Measurements from ENCODE around the gene HSPA1A.

Gene HSPA1A

GRCh38 chr6:31781244-31782125 lies 33.9 kb upstream of the HSPA1A start:
- H3K4me3 ChIP-seq (ENCODE audit: low read depth, low read length), result no peak overlapping the region
- TF ChIP-seq CTCF (IDR thresholded peaks at IDR 0.05; ENCODE audit: low read depth, low read length), result no peak
- DNase-seq (ENCODE audit: low read depth, low spot score), result no peak
- in situ Hi-C loops (cut with HindIII; ENCODE audit: low sequenced_read_pairs), result no loop called here

DNA sequence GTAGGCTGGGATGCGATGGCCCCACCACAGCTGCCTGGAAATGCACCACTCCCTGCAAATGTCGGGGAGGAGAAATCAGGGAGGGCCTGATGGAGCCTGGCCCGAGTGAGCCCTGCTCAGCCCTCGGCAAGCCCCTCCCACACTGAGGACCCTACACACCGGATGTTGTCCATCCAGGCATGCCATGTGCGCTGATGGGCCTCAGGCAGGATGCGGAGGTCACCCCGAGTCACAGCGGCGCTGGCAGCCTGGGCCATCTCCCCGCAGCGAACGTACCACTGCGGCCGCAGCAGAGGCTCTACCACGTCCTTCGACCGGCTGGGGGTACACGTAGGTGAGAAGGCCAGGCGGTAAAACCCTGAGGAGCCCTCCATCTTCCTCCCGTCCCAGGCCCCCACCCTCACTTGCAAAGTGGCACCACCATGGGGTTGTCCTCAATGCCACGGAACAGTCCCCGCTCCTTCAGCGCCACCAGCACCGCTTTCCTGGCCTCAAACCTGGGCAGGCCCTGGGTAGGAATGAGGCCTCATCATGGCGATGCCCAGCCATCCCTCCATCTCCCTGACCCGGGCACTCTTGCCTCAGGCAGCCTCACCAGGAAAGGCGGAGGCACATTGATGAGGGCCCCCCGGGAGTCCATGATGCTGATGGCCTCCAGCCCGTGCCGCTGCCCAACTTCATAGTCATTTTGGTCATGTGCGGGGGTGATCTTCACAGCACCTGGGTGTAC lies 33.1 kb upstream of the HSPA1A start:
- no peak for DNase-seq (ENCODE audit: low read depth, low spot score)
- TF ChIP-seq CTCF (IDR thresholded peaks at IDR 0.05; ENCODE audit: low read depth, low read length), result no peak
- in situ Hi-C loops (cut with HindIII; ENCODE audit: low sequenced_read_pairs), result no loop called here
- no peak overlapping the region for H3K4me3 ChIP-seq (ENCODE audit: low read depth, low read length)

DNA sequence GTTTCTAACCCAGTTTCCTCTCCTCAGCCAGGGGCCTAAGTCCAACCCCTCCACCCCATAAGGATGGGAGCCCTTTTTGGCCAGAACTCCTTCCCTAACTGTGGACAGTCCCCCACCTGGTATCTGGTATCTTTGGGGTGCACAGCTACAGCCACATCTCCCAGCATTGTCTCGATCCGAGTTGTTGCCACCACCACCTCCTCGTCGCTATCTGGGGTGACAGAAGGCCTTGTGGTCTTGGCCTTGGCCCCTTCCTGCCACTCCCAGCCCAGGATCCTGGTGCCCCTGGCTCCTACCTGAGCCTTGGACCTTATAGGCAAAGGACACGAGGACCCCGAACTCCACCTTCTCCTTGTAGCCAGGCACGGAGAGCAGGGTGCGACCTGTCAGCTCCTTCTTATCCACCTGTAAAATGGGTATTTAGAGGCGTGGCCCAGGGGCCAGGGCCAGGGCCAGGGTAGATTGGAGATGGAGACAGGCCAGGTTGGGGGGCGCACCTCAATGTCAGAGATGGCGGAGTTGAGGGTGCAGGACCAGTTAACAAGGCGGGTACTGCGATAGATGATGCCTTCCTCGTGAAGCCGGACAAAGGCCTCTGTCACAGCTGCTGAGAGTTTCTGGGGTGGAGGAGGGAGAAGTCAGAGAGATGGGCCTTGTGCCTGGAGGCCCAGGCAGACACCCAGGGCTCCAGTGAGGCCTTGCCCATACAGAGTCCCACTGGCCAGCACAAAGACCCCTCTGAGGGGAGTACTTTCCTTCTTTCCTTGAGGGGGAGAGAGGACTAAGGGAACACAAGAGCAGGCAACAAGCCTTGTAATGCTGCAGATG lies 31.0 kb upstream of the HSPA1A start:
- in situ Hi-C loops (cut with HindIII; ENCODE audit: low sequenced_read_pairs), result no loop called here
- no peak for DNase-seq (ENCODE audit: low read depth, low spot score)
- no peak overlapping the region for H3K4me3 ChIP-seq (ENCODE audit: low read depth, low read length)
- no peak for TF ChIP-seq CTCF (IDR thresholded peaks at IDR 0.05; ENCODE audit: low read depth, low read length)

- no peak for DNase-seq (ENCODE audit: low read depth, low spot score)
- in situ Hi-C loops (cut with HindIII; ENCODE audit: low sequenced_read_pairs), result no loop called here
- TF ChIP-seq CTCF (IDR thresholded peaks at IDR 0.05; ENCODE audit: low read depth, low read length), result no peak
- no peak overlapping the region for H3K4me3 ChIP-seq (ENCODE audit: low read depth, low read length)
These were observed 29.9 kb upstream of the HSPA1A start for GRCh38 chr6:31785475-31785874.

GRCh38 chr6:31791324-31792089 lies 23.8 kb upstream of the HSPA1A start:
- TF ChIP-seq CTCF (IDR thresholded peaks at IDR 0.05; ENCODE audit: low read depth, low read length), result peak; percentile 75
- H3K4me3 ChIP-seq (ENCODE audit: low read depth, low read length), result no peak overlapping the region
- in situ Hi-C loops (cut with HindIII; ENCODE audit: low sequenced_read_pairs), result no loop called here
- peak; percentile 37 for DNase-seq (ENCODE audit: low read depth, low spot score)

GRCh38 chr6:31792090-31792374 lies 23.3 kb upstream of the HSPA1A start:
- no peak for DNase-seq (ENCODE audit: low read depth, low spot score)
- no peak overlapping the region for H3K4me3 ChIP-seq (ENCODE audit: low read depth, low read length)
- in situ Hi-C loops (cut with HindIII; ENCODE audit: low sequenced_read_pairs), result no loop called here
- TF ChIP-seq CTCF (IDR thresholded peaks at IDR 0.05; ENCODE audit: low read depth, low read length), result no peak

Data from astrocyte of the spinal cord (primary cell).